HEK293T (cell line): ENCODE results near the gene ADISSP.

Experiments used
- CTCF ChIA-PET: fragments of 350-600 bp; formaldehyde crosslinking; extraction: SDS; loops from one replicate; lab custom pipeline; 2021; ENCODE audit warnings: antibody characterized with exemption, inconsistent platforms; lab: Yijun Ruan, JAX
- POLR2A ChIA-PET: fragments of 350-600 bp; formaldehyde crosslinking; extraction: SDS; loops from one replicate; lab custom pipeline; 2020; ENCODE audit warnings: antibody characterized with exemption, inconsistent platforms; lab: Yijun Ruan, JAX
- DNase-seq: peaks from one replicate; pipeline ENCODE4 v3.0.0; 2012; ENCODE audit warnings: mixed read lengths; ENCODE audit errors: extremely low spot score
- ARNT ChIP-seq: fragments of 450-650 bp; IDR thresholded peaks from 2 replicates; pipeline ENCODE4 v1.6.1; 2017; ENCODE audit warnings: mild to moderate bottlenecking
- BHLHE40 ChIP-seq: fragments of 450-650 bp; IDR thresholded peaks from 2 replicates; pipeline ENCODE4 v1.6.1; 2016; ENCODE audit warnings: mild to moderate bottlenecking, moderate library complexity, borderline replicate concordance
- CTBP1 ChIP-seq: fragments of 450-650 bp; IDR thresholded peaks from 2 replicates; pipeline ENCODE4 v1.6.1; 2016; ENCODE audit warnings: borderline replicate concordance
- ELF4 ChIP-seq: fragments of 450-650 bp; IDR thresholded peaks from 2 replicates; pipeline ENCODE4 v1.6.1; 2017; ENCODE audit warnings: antibody characterized with exemption
- FOXA1 ChIP-seq: fragments of 450-650 bp; IDR thresholded peaks from 2 replicates; pipeline ENCODE4 v1.6.1; 2016; ENCODE audit warnings: mild to moderate bottlenecking
- FOXK2 ChIP-seq: fragments of 450-650 bp; IDR thresholded peaks from 2 replicates; pipeline ENCODE4 v1.6.1; 2016; ENCODE audit warnings: mild to moderate bottlenecking
- FOXM1 ChIP-seq: fragments of 450-650 bp; IDR thresholded peaks from 2 replicates; pipeline ENCODE4 v1.6.1; 2017; ENCODE audit warnings: mild to moderate bottlenecking, borderline replicate concordance
- HDGF ChIP-seq: fragments of 450-650 bp; IDR thresholded peaks from 2 replicates; pipeline ENCODE4 v1.6.1; 2017; ENCODE audit warnings: antibody characterized with exemption, borderline replicate concordance
- L3MBTL2 ChIP-seq: fragments of 450-650 bp; conservative IDR thresholded peaks from 2 replicates; pipeline ENCODE4 v1.6.1; 2016; ENCODE audit warnings: mild to moderate bottlenecking
- LEF1 ChIP-seq: fragments of 450-650 bp; IDR thresholded peaks from 2 replicates; pipeline ENCODE4 v1.6.1; 2017; ENCODE audit warnings: mild to moderate bottlenecking, borderline replicate concordance
- NFRKB ChIP-seq: fragments of 450-650 bp; IDR thresholded peaks from 2 replicates; pipeline ENCODE4 v1.6.1; 2016; ENCODE audit warnings: mild to moderate bottlenecking, moderate library complexity
- SP1 ChIP-seq: fragments of 450-650 bp; IDR thresholded peaks from 2 replicates; pipeline ENCODE4 v1.6.1; 2017
- SUZ12 ChIP-seq: fragments of 450-650 bp; IDR thresholded peaks from 2 replicates; pipeline ENCODE4 v1.6.1; 2016; ENCODE audit warnings: mild to moderate bottlenecking
- TARDBP ChIP-seq: fragments of 450-650 bp; IDR thresholded peaks from 2 replicates; pipeline ENCODE4 v1.6.1; 2016
- ZNF384 ChIP-seq: fragments of 450-650 bp; IDR thresholded peaks from 2 replicates; pipeline ENCODE4 v1.6.1; 2016
- TF ChIP-seq, protein P1 (sequence below): fragments of 450-650 bp; IDR thresholded peaks from 2 replicates; pipeline ENCODE4 v1.6.1; 2016

Gene ADISSP

DNA sequence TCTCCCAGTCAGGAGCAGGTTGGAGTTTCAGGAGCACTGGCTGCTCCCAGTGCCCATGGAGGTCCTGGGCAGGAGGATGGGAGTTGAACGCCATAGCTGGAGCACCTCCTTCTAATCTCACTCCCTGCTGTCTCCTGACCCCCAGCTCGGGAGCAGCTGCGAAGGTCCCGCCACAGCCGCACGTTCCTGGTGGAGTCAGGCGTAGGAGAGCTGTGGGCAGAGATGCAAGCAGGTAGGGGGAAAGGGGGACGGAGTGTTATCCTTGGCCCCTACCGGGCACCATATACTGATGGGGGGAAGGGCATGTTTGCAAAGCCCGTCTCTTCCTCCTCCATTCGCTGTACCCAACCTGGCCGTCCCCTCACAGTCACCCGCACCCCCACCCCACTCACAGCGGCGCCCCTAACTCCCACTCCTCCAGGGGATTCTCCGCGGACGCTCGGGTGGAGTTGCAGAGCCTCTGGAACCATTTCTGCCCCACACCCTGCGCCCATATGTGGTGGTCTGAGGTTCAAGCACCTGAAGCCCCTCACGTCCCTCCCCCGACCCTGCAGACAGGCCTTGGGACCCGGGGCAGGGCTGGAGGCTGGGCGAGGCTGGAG lies 18.4 kb downstream of the ADISSP start:
- DNase-seq: no peak
- ChIA-PET POLR2A (no interaction called here), CTCF (interaction anchor here (1.8 kb wide), 1 partner anchor 19 kb away, joined by 6 read pairs; the partner anchor contains the start of gene ADISSP)
- TF ChIP-seq SUZ12: no peak
- no peak for TF ChIP-seq LEF1
- TF ChIP-seq NFRKB: no peak
- no peak for TF ChIP-seq TARDBP
- no peak for TF ChIP-seq ELF4
- TF ChIP-seq ZNF384: no peak
- TF ChIP-seq, protein P1, sequence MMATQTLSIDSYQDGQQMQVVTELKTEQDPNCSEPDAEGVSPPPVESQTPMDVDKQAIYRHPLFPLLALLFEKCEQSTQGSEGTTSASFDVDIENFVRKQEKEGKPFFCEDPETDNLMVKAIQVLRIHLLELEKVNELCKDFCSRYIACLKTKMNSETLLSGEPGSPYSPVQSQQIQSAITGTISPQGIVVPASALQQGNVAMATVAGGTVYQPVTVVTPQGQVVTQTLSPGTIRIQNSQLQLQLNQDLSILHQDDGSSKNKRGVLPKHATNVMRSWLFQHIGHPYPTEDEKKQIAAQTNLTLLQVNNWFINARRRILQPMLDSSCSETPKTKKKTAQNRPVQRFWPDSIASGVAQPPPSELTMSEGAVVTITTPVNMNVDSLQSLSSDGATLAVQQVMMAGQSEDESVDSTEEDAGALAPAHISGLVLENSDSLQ: no peak
- TF ChIP-seq L3MBTL2: no peak
- TF ChIP-seq CTBP1: no peak
- TF ChIP-seq SP1: no peak

DNA sequence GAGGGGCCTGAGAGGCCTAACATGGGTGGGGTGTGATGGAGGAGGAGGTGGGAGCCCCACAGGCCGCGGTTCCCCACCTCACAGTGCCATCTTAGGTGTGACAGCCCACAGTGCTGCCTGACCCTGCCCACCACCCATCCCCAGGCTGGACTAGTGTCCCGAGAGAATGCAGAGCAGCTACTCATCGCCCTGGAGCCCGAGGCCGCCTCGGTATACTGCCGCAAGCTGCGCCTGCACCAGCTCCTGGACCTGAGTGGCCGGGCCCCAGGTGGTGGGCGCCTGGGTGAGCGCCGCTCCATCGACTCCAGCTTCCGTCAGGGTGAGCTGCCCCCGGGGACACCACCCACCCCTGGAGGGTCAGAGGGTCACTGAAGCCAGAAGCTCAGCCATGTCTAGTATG lies 19.5 kb downstream of the ADISSP start:
- ChIA-PET POLR2A (interaction anchor here (1.1 to 4.5 kb wide), 2 partner anchors 19 to 21 kb away, joined by 4 to 41 read pairs; partner anchors contain the start of gene ADISSP), CTCF (interaction anchor here (1.0 to 1.8 kb wide), 3 partner anchors 20 to 71 kb away, joined by 3 to 6 read pairs (median 5); partner anchors contain the start of gene ADISSP)
- DNase-seq: no peak
- TF ChIP-seq L3MBTL2: no peak
- no peak for TF ChIP-seq ELF4
- TF ChIP-seq ZNF384: no peak

DNA sequence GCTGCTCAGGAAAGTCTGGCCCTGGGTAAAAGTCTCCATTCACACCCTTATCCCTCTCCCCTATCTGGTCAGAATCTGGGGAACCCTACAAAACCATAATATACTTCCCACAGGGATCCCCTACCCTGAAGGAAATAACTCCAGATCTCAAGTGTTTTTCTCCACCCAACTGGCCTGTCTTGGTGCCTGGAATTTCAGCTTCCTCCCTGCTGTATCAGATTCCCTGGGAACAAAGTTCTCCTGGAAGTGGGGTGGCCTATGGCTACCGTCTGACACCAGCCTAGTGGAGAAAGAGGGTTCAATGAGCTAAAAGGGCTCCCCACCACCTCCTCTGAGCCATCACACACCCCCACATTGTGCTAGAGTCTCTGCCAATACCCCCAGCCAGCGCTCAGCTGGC lies 20.1 kb downstream of the ADISSP start:
- CTCF ChIA-PET: interaction anchor here (1.0 to 1.8 kb wide), 3 partner anchors 21 to 71 kb away, joined by 3 to 6 read pairs (median 5); partner anchors contain the start of gene ADISSP
- no peak for TF ChIP-seq ELF4
- no peak for TF ChIP-seq L3MBTL2
- no peak for DNase-seq
- POLR2A ChIA-PET: interaction anchor here (1.1 to 4.5 kb wide), 2 partner anchors 20 kb away, joined by 4 to 41 read pairs; partner anchors contain the start of gene ADISSP

DNA sequence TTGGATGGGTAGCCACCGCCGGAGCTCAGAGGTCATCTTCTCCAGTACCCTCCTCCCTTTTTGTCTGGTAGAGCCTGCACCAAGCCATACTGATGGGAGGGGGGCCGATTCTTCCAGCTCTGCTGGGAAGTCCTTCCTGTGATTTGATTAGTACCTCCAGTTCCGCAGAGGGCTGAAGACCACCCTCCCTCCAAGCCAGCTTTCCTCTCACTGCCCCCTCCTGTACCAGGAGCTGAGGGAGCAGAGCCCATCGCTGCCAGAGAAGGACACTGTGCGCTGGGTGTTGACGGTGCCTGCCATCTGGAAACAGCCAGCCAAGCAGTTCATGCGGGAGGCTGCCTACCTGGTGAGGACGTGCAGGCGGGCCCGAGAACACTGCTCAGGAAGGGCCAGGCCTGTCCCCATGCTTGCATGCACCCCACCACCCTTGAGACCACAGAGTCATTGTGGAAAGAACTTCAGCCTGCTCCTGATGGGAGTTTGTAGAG lies 21.8 kb downstream of the ADISSP start:
- no peak for TF ChIP-seq SP1
- no peak for TF ChIP-seq CTBP1
- no peak for TF ChIP-seq BHLHE40
- no peak for TF ChIP-seq FOXA1
- TF ChIP-seq ELF4: no peak
- TF ChIP-seq L3MBTL2: no peak
- no peak for TF ChIP-seq LEF1
- no peak for TF ChIP-seq ZNF384
- no peak for TF ChIP-seq TARDBP
- TF ChIP-seq FOXM1: no peak
- TF ChIP-seq HDGF: no peak
- no peak for TF ChIP-seq ARNT
- TF ChIP-seq FOXK2: no peak
- TF ChIP-seq NFRKB: no peak
- no peak for TF ChIP-seq SUZ12
- TF ChIP-seq, protein P1: no peak
- ChIA-PET CTCF (interaction anchor here (1.1 kb wide), 2 partner anchors 18 to 35 kb away, joined by 3 read pairs; no protein-coding TSS in a partner anchor), POLR2A (interaction anchor here (0.7 to 4.5 kb wide), 4 partner anchors 18 to 41 kb away, joined by 3 to 41 read pairs (median 5); partner anchors contain the start of genes ADISSP and CENPB)
- no peak for DNase-seq

DNA sequence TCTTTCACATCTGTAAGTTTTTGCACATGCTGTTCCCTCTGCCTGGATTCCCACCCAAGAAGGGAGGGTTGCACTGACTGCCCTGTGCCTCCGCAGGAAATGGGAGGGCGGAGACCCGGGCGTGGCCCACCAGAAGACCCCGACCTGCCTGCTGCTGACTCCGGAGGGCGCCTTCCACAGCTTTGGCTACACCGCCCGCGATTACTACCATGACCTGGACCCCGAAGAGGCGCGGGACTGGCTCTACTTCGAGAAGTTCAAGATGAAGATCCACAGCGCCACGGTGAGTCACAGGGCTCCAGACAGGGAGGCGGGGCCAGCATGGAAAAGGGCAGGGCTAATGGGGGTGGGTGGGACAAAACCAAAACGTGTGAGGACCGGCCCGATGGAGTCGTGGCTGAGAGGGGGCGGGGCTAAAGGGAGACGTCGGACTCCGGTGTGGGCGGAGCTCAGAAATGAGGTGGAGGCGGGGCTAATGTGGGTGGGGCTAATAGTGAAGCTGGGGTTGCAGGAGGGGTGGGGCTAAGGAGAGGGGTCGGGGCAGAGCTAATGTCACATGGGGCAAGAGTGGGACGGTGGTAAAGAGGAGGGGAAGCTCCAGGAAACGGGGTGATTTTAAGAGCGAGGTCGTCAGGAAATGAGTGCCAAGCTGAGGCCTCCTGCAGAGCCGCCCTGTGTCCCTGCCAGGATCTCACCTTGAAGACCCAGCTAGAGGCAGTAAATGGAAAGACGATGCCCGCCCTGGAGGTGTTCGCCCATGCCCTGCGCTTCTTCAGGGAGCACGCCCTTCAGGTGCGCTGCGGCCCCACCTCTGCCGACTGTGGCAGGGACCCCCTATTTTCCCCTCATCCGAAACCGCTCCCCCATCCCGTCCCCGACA lies 22.5 kb downstream of the ADISSP start:
- DNase-seq: peak; percentile 98
- ChIA-PET POLR2A (interaction anchor here (0.7 to 4.5 kb wide), 4 partner anchors 18 to 41 kb away, joined by 3 to 41 read pairs (median 5); partner anchors contain the start of genes ADISSP and CENPB), CTCF (interaction anchor here (1.1 kb wide), 3 partner anchors 10 to 34 kb away, joined by 3 to 5 read pairs (median 3); no protein-coding TSS in a partner anchor)

DNA sequence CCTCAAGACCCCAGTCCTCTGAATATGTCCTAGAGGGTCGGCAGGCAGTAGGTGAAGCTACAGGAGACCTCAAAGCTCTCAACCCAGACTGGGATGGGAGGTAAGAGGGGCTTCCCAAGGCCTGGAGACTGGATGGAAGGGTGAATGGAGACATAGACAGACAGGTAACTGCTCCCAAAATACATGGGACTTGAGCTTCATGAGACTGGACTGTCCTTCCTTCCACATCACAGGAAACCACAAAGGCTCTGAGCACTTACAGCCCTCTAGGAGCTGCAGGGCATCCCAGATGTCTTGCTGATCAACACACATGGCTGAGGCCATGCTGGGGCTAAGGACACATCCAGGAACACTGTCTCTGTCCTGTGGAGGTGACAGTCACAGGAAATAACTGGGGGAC lies 23.5 kb downstream of the ADISSP start:
- TF ChIP-seq, protein P1: no peak
- no peak for TF ChIP-seq HDGF
- no peak for TF ChIP-seq SP1
- no peak for TF ChIP-seq TARDBP
- TF ChIP-seq ELF4: no peak
- TF ChIP-seq SUZ12: no peak
- TF ChIP-seq L3MBTL2: no peak
- CTCF ChIA-PET: interaction anchor here (0.5 to 1.1 kb wide), 5 partner anchors 9 to 27 kb away, joined by 3 to 5 read pairs (median 3); no protein-coding TSS in a partner anchor
- POLR2A ChIA-PET: interaction anchor here (4.5 kb wide), 1 partner anchor 23 kb away, joined by 41 read pairs; the partner anchor contains the start of gene ADISSP
- DNase-seq: no peak

More for the DNA sequence above, 22.5 kb downstream of the ADISSP start:
- TF ChIP-seq ELF4: no peak
- no peak for TF ChIP-seq LEF1
- no peak for TF ChIP-seq CTBP1
- no peak for TF ChIP-seq FOXM1
- TF ChIP-seq L3MBTL2: peak; percentile 65
- TF ChIP-seq SUZ12: no peak
- no peak for TF ChIP-seq FOXK2
- no peak for TF ChIP-seq SP1
